HG03280 (cell line): ENCODE results near the gene PWWP2A.
"Not testable (repeated sequence)": the region's sequence is repeated elsewhere in the genome, so short reads cannot be mapped to it uniquely, and the experiment has no call there.

ENCODE experiments used
- ATAC-seq: cut with Tn5 transposase; IDR thresholded peaks from one replicate; pipeline ENCODE4 v1.9.1; 2021; ENCODE audit warnings: mild to moderate bottlenecking, moderate library complexity; ENCODE audit not compliant: unreplicated experiment

PWWP2A gene, protein sequence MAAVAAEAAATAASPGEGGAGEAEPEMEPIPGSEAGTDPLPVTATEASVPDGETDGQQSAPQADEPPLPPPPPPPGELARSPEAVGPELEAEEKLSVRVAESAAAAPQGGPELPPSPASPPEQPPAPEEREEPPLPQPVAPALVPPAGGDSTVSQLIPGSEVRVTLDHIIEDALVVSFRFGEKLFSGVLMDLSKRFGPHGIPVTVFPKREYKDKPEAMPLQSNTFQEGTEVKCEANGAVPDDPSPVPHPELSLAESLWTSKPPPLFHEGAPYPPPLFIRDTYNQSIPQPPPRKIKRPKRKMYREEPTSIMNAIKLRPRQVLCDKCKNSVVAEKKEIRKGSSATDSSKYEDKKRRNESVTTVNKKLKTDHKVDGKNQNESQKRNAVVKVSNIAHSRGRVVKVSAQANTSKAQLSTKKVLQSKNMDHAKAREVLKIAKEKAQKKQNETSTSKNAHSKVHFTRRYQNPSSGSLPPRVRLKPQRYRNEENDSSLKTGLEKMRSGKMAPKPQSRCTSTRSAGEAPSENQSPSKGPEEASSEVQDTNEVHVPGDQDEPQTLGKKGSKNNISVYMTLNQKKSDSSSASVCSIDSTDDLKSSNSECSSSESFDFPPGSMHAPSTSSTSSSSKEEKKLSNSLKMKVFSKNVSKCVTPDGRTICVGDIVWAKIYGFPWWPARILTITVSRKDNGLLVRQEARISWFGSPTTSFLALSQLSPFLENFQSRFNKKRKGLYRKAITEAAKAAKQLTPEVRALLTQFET

DNA sequence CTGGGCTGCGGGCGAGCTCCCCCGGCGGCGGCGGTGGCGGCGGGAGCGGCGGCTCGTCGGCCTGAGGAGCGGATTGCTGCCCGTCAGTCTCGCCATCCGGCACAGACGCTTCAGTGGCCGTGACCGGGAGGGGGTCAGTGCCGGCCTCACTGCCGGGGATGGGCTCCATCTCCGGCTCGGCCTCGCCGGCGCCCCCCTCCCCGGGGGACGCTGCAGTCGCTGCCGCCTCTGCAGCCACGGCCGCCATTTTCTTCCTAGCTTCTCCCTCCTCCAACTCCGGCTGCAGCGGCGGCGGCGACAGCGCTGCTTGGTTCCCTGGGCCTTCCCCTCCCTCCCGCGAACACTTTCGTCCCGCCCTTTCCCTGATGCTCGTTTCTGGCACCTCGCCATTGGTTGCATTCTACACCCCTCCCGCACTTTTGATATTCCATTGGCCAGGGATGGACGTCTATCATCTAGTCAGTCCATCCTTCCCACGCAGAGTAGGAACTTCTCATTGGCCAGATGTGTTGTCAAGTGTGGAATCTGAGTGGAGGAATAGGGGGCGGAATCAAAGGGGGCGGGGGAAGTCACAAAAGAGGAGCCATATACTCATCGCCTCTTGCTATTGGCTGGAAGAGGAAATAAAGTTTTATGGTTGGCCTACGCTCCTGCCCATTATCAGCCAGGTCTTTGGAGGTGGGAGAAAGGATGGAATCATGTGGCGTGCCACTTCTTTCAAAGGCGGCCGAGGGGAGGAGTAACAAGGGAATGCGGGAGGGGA, at the start of gene PWWP2A:
Gene PWWP2A, minus strand, starts transcription at position 309 of the 763 bp plus-strand sequence. Its CDS starts 62 bp downstream, at position 247.
- ATAC-seq, result peak; percentile 91

GRCh38 chr5:160167624-160168165, 48.4 kb upstream of the PWWP2A start:
- ATAC-seq, result no peak

DNA sequence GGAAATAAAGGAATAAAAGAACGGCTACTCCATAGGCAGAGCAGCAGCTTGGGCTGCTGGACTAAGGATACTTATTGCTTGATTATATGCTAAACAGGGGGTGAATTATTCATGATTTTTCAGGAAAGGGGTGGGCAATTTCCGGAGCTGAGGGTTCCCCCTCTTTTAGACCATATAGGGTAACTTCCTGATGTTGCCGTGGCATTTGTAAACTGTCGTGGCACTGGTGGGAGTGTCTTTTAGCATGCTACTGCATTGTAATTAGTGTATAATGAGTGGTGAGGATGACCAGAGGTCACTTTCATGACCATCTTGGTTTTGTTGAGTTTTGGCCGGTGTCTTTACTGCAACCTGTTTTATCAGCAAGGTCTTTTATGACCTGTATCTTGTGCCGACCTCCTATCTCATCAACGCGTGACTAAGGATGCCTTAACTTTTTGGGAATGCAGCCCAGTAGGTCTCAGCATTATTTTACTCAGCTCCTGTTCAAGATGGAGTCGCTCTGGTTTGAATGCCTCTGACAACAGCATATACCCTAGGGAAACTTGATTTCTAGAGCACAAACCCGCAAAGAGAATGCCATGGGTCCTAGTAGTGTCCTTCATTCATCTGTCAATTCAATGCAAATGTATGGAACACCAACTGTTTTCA, 47.8 kb upstream of the PWWP2A start:
- no peak for ATAC-seq

- no peak for ATAC-seq
Measured at GRCh38 chr5:160166069-160166972, 47.1 kb upstream of the PWWP2A start.

- ATAC-seq, result no peak
Measured at GRCh38 chr5:160165137-160166068, 46.2 kb upstream of the PWWP2A start.

GRCh38 chr5:160162910-160163309, 43.7 kb upstream of the PWWP2A start:
- ATAC-seq, result no peak

GRCh38 chr5:160161626-160162025, 42.4 kb upstream of the PWWP2A start:
- ATAC-seq, result no peak

GRCh38 chr5:160160875-160161274, 41.6 kb upstream of the PWWP2A start:
- ATAC-seq, result not testable (repeated sequence)

DNA sequence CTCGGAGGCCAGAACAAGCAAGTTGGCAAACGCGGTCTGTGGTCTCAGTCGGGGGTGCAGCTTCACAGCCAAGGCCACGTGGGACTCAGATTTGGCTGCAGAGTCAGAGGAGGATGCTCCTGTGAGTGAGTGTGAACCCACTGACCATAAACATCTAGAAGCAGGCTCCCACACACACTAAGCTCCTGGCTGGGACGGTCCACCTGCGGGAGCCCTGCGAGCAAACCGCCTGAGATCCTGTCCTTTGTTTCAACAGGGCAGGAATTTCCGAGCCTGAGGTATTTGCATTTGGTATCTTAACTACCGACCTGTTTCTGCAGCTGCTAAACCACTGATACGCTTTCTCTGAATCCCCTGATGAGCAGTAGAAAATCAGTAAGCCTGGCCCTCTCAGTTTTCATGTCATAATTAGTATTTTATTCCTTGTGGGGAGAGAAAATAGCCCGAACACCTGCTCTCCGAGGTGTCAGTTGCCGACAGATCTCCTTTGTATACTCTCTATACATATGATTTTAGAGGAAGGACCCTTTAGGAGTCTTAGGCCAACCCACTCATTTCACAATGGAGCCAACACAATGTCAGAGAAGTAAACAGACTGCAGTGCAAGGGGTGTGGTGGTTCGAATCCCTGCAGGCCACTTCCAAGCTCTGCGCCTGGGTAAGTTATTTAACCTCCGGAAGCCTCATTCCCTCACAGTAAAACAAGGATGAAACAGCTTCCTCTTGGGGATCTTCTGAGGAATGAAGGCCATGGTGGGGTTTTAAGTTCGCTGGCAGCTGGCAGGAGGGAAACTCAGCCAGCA, 40.9 kb upstream of the PWWP2A start:
- ATAC-seq, result peak; percentile 85

DNA sequence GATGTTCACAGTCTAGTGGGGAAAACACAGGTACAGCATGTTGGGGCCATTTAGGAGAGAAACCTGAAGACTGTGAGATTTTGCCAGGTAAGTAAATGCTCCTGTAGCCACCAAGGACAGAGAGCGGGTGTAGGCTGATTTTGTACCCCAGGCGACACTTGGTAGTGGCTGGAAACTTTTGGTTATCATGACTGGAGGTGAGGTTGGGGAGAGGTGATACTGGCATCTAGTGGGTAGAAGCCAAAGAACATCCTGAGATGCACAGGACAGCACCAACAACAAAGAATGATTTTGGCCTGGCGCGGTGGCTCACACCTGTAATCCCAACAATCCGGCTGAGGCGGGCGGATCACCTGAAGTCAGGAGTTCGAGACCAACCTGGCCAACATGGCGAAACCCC, 38.8 kb upstream of the PWWP2A start:
- ATAC-seq, result no peak

GRCh38 chr5:160155017-160155750, 35.9 kb upstream of the PWWP2A start:
- ATAC-seq, result no peak

DNA sequence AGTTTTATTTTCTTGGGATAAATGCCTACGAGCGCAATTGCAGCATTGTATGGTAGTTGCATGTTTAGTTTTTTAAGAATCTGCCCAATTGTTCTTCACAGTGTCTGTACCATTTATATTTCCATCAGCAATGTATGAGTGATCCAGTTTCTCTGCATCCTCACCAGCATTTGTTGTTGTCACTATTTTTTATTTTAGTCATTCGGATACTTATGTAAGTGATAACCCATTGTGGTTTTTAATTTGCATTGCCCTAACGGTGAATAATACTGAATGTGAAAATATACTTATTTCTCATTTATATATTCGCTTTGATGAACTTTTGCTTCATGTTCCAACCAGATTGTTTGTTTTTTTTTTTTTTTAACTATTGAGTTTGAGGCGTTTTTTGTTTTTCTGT, 33.7 kb upstream of the PWWP2A start:
- no peak for ATAC-seq

DNA sequence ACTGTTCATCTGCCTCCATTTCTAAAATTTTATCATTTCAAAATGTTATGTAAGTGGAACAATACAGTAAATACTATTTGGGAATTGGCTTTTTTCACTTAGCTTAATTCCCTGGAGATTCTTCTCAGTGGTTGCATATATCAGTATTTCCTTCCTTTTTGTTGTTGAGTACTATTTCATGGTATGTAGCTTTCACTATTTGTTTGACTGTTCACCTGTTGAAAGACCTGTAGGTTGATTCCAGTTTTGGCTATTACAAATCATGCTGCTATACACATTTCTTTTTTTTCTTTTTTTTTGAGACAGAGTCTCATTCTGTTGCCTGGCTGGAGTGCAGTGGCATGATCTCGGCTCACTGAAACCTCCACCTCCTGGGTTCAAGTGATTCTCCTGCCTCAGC, 33.0 kb upstream of the PWWP2A start:
- ATAC-seq, result peak; percentile 61

GRCh38 chr5:160151017-160151416, 31.8 kb upstream of the PWWP2A start:
- no peak for ATAC-seq

- ATAC-seq, result no peak
Measured at GRCh38 chr5:160150381-160150780, 31.1 kb upstream of the PWWP2A start.

DNA sequence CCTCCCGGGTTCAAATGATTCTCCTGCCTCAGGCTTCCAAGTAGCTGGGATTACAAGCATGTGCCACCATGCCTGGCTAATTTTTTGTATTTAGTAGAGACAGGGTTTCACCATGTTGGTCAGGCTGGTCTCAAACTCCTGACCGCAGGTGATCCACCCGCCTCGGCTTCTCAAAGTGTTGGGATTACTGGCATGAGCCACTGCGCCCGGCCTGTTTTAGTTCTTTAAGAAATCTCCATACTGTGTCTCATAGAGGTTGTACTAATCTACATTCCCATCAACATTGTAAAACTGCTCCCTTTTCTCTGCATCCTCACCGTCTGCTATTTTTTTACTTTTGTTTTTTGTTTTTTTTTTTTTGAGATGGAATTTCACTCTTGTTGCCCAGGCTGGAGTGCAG, 25.2 kb upstream of the PWWP2A start:
- ATAC-seq, result not testable (repeated sequence)

GRCh38 chr5:160134332-160134731, 15.1 kb upstream of the PWWP2A start:
- no peak for ATAC-seq
